BJ (cell line): ENCODE measurements around the gene ATXN10. TPM values are rescaled to one million over a fixed set of nuclear protein-coding genes. Genes with fewer than 3 reads are reported as not detected.

Source experiments
- CTCF ChIA-PET: fragments of 350-600 bp; formaldehyde crosslinking; extraction: SDS; loops from one replicate; lab custom pipeline; 2021; ENCODE audit warnings: antibody characterized with exemption, inconsistent platforms; lab: Yijun Ruan, JAX
- POLR2A ChIA-PET: fragments of 300-600 bp; sonication (Branson Sonifier 250); formaldehyde crosslinking; extraction: SDS; loops from one replicate; lab custom pipeline; 2021; ENCODE audit warnings: antibody characterized with exemption; lab: Charles Lee
- DNase-seq: peaks from one replicate; pipeline ENCODE4 v3.0.0-alpha.2; 2011; ENCODE audit warnings: low read depth
- H3K27me3 ChIP-seq: 2 replicates; pipeline ENCODE4 v1.6.0; 2011; ENCODE audit warnings: low read length; ENCODE audit not compliant: control insufficient read depth, insufficient read depth
- H3K36me3 ChIP-seq: 2 replicates; pipeline ENCODE4 v1.5.1; 2011; ENCODE audit warnings: low read length; ENCODE audit not compliant: control insufficient read depth, insufficient read depth
- H3K4me3 ChIP-seq: 2 replicates; pipeline ENCODE4 v1.5.1; 2011; ENCODE audit warnings: low read depth, mild to moderate bottlenecking, control low read depth, low read length
- polyA plus RNA-seq: library from polyadenylated mRNA; depleted of rRNA; stranded (reverse); fragments of >200 nt; gene quantifications from 2 replicates; pipeline ENCODE4 v1.2.3, GENCODE V29; 2011
- TF ChIP-seq, protein P1 (sequence below): IDR thresholded peaks from 2 replicates; pipeline ENCODE4 v1.5.1; 2011; ENCODE audit warnings: low read depth, mild to moderate bottlenecking, control low read depth, inconsistent platforms, low read length, moderate library complexity; ENCODE audit not compliant: insufficient read depth

The ATXN10 gene
- polyA plus RNA-seq, 1 experiment: 328 TPM

DNA sequence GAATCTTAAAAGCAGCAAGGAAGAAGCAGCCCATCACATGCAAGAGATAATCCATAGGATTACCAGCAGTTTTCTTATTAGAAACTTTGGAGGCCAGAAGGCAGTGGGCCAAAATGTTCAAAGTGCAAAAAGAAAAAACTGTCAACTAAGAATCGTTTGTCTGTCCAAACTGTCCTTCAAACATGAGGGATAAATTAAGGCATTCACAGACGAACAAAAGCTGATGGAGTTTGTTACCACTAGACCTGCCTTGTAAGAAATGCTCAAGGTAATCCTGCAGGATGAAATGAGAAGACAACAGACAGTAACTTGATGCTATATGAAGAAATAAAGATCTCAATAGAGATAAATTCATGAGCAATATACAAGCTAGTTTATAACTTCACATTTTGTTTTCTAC, 154.9 kb downstream of the ATXN10 start:
- no peak for DNase-seq
- CTCF ChIA-PET: interaction anchor here (1.2 to 1.6 kb wide), 3 partner anchors 14 to 181 kb away, joined by 3 to 4 read pairs (median 4); no protein-coding TSS in a partner anchor

DNA sequence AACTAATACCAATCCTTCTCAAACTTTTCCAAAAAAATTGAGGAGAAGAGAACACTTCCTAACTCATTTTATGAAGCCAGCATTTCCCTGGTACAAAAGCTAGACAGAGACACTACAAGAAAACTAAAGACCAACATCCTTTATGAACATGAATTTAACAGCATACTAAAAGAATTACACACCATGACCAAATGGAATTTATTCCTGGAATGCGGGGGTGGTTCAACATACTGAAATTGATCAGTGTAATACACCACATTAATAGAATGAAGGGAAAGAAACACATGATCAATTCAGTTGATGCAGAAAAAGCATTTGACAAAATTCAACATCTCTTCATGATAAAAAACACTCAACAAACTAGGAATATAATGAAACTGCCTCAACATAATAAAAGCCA, 157.2 kb downstream of the ATXN10 start:
- Histone ChIP-seq H3K36me3 (peaks cover 5% of the 10 kb centered on the region; the same call in 1 of the 2 replicates), H3K27me3 (no peaks in the 10 kb centered on the region), H3K4me3 (no peak overlapping the region)
- DNase-seq: no peak
- ChIA-PET CTCF (interaction anchor here (1.0 to 1.2 kb wide), 3 partner anchors 10 to 16 kb away, joined by 3 to 5 read pairs (median 3); no protein-coding TSS in a partner anchor), POLR2A (no interaction called here)
- TF ChIP-seq, protein P1, sequence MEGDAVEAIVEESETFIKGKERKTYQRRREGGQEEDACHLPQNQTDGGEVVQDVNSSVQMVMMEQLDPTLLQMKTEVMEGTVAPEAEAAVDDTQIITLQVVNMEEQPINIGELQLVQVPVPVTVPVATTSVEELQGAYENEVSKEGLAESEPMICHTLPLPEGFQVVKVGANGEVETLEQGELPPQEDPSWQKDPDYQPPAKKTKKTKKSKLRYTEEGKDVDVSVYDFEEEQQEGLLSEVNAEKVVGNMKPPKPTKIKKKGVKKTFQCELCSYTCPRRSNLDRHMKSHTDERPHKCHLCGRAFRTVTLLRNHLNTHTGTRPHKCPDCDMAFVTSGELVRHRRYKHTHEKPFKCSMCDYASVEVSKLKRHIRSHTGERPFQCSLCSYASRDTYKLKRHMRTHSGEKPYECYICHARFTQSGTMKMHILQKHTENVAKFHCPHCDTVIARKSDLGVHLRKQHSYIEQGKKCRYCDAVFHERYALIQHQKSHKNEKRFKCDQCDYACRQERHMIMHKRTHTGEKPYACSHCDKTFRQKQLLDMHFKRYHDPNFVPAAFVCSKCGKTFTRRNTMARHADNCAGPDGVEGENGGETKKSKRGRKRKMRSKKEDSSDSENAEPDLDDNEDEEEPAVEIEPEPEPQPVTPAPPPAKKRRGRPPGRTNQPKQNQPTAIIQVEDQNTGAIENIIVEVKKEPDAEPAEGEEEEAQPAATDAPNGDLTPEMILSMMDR: no peak

More for the DNA sequence above, 154.9 kb downstream of the ATXN10 start:
- peaks cover 4% of the 10 kb centered on the region; the same call in 1 of the 2 replicates for H3K36me3 ChIP-seq
- no peak overlapping the region for H3K4me3 ChIP-seq
- POLR2A ChIA-PET: no interaction called here
- TF ChIP-seq, protein P1: no peak
- H3K27me3 ChIP-seq: no peaks in the 10 kb centered on the region

DNA sequence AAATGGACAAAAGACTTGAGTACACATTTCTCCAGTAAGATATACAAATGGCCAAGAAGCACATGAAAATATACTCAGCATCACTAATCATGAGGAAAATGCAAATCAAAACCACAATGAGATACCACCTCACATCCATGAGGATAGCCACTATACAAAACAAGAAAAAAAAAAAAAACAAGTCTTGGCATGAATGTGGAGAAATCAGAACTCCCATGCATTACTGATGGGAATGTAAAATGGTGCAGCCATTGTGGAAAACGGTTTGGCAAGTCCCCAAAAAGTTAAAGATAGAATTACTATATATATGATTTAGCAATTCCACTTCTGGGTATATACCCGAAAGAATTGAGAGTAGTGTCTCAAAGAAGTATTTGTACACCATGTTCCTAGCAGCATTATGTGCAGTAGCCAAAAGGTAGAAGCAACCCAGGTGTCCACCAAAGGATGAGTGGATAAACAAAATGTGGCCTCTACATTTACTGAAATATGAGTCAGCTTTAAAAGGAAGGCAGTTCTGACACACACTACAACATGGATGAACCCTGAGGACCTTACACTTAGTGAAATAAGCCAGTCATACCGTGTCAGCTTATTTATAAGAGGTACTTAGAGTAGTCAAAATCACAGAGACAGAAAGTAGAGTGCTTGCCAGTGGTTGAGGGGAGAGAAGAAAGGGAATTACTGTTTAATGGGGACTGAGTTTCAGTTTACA, 159.1 kb downstream of the ATXN10 start:
- Histone ChIP-seq H3K27me3 (no peaks in the 10 kb centered on the region), H3K36me3 (peaks cover 4% of the 10 kb centered on the region), H3K4me3 (no peak overlapping the region)
- ChIA-PET POLR2A (no interaction called here), CTCF (interaction anchor here (1.0 to 2.6 kb wide), 3 partner anchors 99 to 186 kb away, joined by 3 to 12 read pairs (median 7); no protein-coding TSS in a partner anchor)
- DNase-seq: peak; percentile 6
- TF ChIP-seq, protein P1: no peak

DNA sequence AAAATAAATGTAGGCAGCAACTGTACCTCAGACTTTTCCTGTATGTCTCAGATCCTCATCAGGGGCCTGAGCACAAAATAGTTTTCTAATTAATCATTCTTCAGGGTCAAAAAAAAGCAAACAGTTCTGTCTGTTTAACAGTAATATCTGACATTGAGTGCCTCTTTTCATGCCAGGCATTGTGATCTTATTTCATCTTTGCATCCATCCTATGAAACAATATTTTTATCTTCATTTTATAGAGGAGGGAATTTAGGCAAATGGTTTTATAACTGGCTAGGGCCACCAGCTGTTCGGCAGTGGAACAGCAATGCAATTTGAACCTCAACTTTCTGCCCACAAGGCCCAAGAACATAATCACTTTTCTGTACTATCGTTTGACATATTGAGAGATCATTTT, 159.8 kb downstream of the ATXN10 start:
- TF ChIP-seq, protein P1: peak; percentile 59
- ChIA-PET POLR2A (no interaction called here), CTCF (interaction anchor here (0.8 to 2.6 kb wide), 7 partner anchors 9 to 186 kb away, joined by 3 to 12 read pairs (median 3); no protein-coding TSS in a partner anchor)
- Histone ChIP-seq H3K36me3 (peaks cover 4% of the 10 kb centered on the region), H3K4me3 (no peak overlapping the region), H3K27me3 (no peaks in the 10 kb centered on the region)
- DNase-seq: no peak

DNA sequence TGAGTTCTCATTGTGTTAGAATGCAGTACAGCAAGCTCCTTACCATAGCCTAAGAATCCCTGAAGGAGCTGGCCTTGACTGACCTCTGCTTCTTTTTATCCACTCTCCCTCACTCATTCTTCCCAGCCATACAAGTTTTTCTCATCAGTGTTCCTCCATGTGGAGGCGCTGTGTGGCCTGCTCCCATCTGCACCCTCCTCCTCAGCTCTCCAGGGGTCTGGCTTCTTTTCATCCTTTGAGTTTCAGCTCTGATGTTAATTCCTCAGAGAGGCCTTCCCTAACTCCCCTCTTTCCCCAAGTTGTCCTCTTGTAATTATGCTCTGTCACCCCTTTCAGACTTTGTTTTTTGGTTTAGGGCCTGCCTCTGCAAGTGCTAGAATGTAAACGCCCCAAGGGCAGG, 160.5 kb downstream of the ATXN10 start:
- POLR2A ChIA-PET: no interaction called here
- DNase-seq: no peak

More for the DNA sequence above, 160.5 kb downstream of the ATXN10 start:
- CTCF ChIA-PET: interaction anchor here (0.8 to 2.6 kb wide), 7 partner anchors 8 to 187 kb away, joined by 3 to 12 read pairs (median 3); no protein-coding TSS in a partner anchor
- TF ChIP-seq, protein P1: no peak
- Histone ChIP-seq H3K27me3 (no peaks in the 10 kb centered on the region), H3K36me3 (peaks cover 4% of the 10 kb centered on the region), H3K4me3 (no peak overlapping the region)
